ENCODE results near the gene PANK2.

The PANK2 gene

DNA sequence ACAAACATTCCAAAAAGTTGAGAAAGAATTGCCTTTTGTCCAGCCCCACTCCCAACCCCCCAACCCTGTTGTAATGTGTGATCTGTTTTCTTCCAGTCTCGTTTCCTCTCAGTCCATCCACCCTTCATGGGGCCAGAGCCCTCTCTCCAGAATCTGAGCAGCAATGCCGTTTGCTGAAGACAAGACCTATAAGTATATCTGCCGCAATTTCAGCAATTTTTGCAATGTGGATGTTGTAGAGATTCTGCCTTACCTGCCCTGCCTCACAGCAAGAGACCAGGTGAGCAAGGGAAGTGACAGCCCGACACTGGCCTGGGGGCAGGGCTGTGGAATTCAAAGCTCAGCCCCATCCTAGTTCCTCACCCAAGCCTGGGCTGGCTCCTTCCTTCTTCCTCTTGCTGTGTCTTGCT, 34.7 kb upstream of the PANK2 start:
- peaks cover 16 to 34% of the 10 kb centered on the region in 2 donors for H3K36me3 ChIP-seq (ENCODE audit: control insufficient read depth in 1 of 2, insufficient read depth in 2 of 2, low read length in 2 of 2)
- H3K27ac ChIP-seq (ENCODE audit: low read depth, low read length), result no peak overlapping the region
- no peaks in the 10 kb centered on the region for H3K27me3 ChIP-seq (ENCODE audit: control insufficient read depth in 1 of 2, insufficient read depth in 2 of 2, low read length in 2 of 2)
- H3K9ac ChIP-seq (ENCODE audit: low read depth in 1 of 2, low read length in 2 of 2), result no peak overlapping the region
- H3K4me3 ChIP-seq (ENCODE audit: low read depth in 1 of 2, low read length in 2 of 2), result no peak overlapping the region
- H3K9me3 ChIP-seq (ENCODE audit: control insufficient read depth in 1 of 2, low read length in 2 of 2), result no peaks in the 10 kb centered on the region
- H3K4me1 ChIP-seq (ENCODE audit: control insufficient read depth in 1 of 2, insufficient read depth in 2 of 2, low read length in 2 of 2), result peaks cover 5 to 8% of the 10 kb centered on the region in 2 donors

DNA sequence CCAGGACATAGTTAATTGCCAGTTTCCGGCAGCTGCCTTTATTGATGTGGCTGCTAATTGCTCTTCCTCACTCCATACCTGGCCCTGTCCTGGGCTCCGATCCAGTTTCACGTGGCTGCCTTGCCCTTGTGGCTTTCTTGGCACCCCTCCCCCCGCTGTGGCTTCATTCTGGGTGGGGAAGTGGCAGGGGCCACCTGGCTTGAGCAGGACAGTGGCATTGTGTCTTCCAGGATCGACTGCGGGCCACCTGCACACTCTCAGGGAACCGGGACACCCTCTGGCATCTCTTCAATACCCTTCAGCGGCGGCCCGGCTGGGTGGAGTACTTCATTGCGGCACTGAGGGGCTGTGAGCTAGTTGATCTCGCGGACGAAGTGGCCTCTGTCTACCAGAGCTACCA, 31.8 kb upstream of the PANK2 start:
- Histone ChIP-seq H3K36me3 (ENCODE audit: control insufficient read depth in 1 of 2, insufficient read depth in 2 of 2, low read length in 2 of 2) (peaks cover 29 to 51% of the 10 kb centered on the region in 2 donors), H3K27ac (ENCODE audit: low read depth, low read length) (no peak overlapping the region), H3K9me3 (ENCODE audit: control insufficient read depth in 1 of 2, low read length in 2 of 2) (no peaks in the 10 kb centered on the region), H3K4me1 (ENCODE audit: control insufficient read depth in 1 of 2, insufficient read depth in 2 of 2, low read length in 2 of 2) (peaks cover 5 to 8% of the 10 kb centered on the region in 2 donors), H3K4me3 (ENCODE audit: low read depth in 1 of 2, low read length in 2 of 2) (no peak overlapping the region), H3K27me3 (ENCODE audit: control insufficient read depth in 1 of 2, insufficient read depth in 2 of 2, low read length in 2 of 2) (no peaks in the 10 kb centered on the region), H3K9ac (ENCODE audit: low read depth in 1 of 2, low read length in 2 of 2) (no peak overlapping the region)

DNA sequence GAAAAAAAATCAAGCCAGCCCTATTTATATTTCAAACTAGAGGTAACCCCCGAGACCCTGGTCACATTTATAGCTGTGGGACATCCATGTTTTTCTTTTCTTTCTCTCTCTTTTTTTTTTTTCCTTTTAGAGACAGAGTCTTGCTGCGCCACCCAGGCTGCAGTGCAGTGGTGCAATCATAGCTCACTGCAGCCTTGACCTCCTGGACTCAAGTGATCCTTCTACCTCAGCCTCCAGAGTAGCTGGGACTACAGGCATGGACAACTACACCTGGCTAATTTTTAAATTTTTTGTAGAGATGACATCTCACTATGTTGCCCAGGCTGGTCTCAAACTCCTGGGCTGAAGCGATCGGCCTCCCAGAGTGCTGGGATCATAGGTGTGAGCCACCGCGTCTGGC, 30.5 kb upstream of the PANK2 start:
- H3K36me3 ChIP-seq (ENCODE audit: control insufficient read depth in 1 of 2, insufficient read depth in 2 of 2, low read length in 2 of 2), result peaks cover 41 to 64% of the 10 kb centered on the region in 2 donors
- no peak overlapping the region for H3K27ac ChIP-seq (ENCODE audit: low read depth, low read length)
- peaks cover 5 to 8% of the 10 kb centered on the region in 2 donors for H3K4me1 ChIP-seq (ENCODE audit: control insufficient read depth in 1 of 2, insufficient read depth in 2 of 2, low read length in 2 of 2)
- no peak overlapping the region for H3K4me3 ChIP-seq (ENCODE audit: low read depth in 1 of 2, low read length in 2 of 2)
- H3K9ac ChIP-seq (ENCODE audit: low read depth in 1 of 2, low read length in 2 of 2), result no peak overlapping the region
- no peaks in the 10 kb centered on the region for H3K9me3 ChIP-seq (ENCODE audit: control insufficient read depth in 1 of 2, low read length in 2 of 2)
- no peaks in the 10 kb centered on the region for H3K27me3 ChIP-seq (ENCODE audit: control insufficient read depth in 1 of 2, insufficient read depth in 2 of 2, low read length in 2 of 2)

DNA sequence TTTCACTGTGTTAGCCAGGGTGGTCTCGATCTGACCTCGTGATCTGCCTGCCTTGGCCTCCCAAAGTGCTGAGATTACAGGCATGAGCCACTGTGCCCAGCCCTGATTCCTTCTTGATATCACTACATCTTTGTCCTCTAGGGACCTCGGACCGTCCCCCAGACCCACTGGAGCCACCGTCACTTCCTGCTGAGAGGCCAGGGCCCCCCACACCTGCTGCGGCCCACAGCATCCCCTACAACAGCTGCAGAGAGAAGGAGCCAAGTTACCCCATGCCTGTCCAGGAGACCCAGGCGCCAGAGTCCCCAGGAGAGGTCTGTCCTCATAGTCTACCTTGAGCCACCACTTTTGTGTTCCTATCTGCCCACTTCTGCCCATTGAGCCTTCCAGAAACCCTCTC, 28.0 kb upstream of the PANK2 start:
- peaks cover 5% of the 10 kb centered on the region in 2 donors for H3K4me1 ChIP-seq (ENCODE audit: control insufficient read depth in 1 of 2, insufficient read depth in 2 of 2, low read length in 2 of 2)
- H3K9ac ChIP-seq (ENCODE audit: low read depth in 1 of 2, low read length in 2 of 2), result no peak overlapping the region
- H3K4me3 ChIP-seq (ENCODE audit: low read depth in 1 of 2, low read length in 2 of 2), result no peak overlapping the region
- no peaks in the 10 kb centered on the region for H3K9me3 ChIP-seq (ENCODE audit: control insufficient read depth in 1 of 2, low read length in 2 of 2)
- H3K36me3 ChIP-seq (ENCODE audit: control insufficient read depth in 1 of 2, insufficient read depth in 2 of 2, low read length in 2 of 2), result peaks cover 57 to 79% of the 10 kb centered on the region in 2 donors
- H3K27me3 ChIP-seq (ENCODE audit: control insufficient read depth in 1 of 2, insufficient read depth in 2 of 2, low read length in 2 of 2), result no peaks in the 10 kb centered on the region
- no peak overlapping the region for H3K27ac ChIP-seq (ENCODE audit: low read depth, low read length)

DNA sequence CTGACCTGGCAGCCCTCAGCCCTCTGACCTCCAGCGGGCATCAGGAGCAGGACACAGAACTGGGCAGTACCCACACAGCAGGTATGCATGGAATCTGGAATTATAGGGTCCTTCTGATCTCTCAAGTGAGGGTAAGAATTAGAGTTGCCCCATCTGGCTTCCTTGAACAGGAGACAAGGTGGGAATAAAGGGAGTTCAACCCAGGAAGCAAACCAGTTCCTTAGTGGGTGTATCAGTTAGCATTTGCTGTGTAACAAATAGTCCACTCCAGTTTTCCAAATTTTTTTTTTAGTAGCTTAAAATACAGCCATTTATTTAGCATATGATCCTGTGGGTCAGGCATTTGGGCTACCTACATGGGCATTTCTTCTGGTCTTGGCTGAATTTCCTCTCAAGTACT, 26.9 kb upstream of the PANK2 start:
- H3K9ac ChIP-seq (ENCODE audit: low read depth in 1 of 2, low read length in 2 of 2), result no peak overlapping the region
- no peak overlapping the region for H3K27ac ChIP-seq (ENCODE audit: low read depth, low read length)
- H3K27me3 ChIP-seq (ENCODE audit: control insufficient read depth in 1 of 2, insufficient read depth in 2 of 2, low read length in 2 of 2), result no peaks in the 10 kb centered on the region
- no peak overlapping the region for H3K4me3 ChIP-seq (ENCODE audit: low read depth in 1 of 2, low read length in 2 of 2)
- peaks cover 58 to 83% of the 10 kb centered on the region in 2 donors for H3K36me3 ChIP-seq (ENCODE audit: control insufficient read depth in 1 of 2, insufficient read depth in 2 of 2, low read length in 2 of 2)
- no peaks in the 10 kb centered on the region for H3K9me3 ChIP-seq (ENCODE audit: control insufficient read depth in 1 of 2, low read length in 2 of 2)
- H3K4me1 ChIP-seq (ENCODE audit: control insufficient read depth in 1 of 2, insufficient read depth in 2 of 2, low read length in 2 of 2), result peaks cover under 1 to 5% of the 10 kb centered on the region in 2 donors

DNA sequence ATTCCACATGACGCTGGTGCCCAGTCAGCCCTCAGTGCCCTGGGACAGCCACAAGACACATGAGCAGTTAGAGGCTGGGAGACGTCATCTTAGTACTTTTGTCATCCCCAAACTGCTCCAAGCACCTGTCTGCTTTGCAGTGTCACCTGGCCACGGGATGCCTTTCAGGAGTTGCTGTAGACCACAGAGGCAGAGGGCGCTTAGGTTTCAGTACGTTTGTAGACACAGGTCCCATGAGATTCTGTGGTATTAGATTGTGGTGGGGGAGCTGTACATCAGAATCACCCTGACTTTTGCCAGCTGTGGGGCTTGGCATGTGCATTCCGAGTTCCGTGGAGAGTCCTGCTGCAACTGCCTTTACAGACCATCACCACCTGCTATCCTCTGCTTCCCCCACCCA, 25.9 kb upstream of the PANK2 start:
- Histone ChIP-seq H3K27ac (ENCODE audit: low read depth, low read length) (no peak overlapping the region), H3K9me3 (ENCODE audit: control insufficient read depth in 1 of 2, low read length in 2 of 2) (no peaks in the 10 kb centered on the region), H3K27me3 (ENCODE audit: control insufficient read depth in 1 of 2, insufficient read depth in 2 of 2, low read length in 2 of 2) (no peaks in the 10 kb centered on the region), H3K4me3 (ENCODE audit: low read depth in 1 of 2, low read length in 2 of 2) (no peak overlapping the region), H3K36me3 (ENCODE audit: control insufficient read depth in 1 of 2, insufficient read depth in 2 of 2, low read length in 2 of 2) (peaks cover 53 to 80% of the 10 kb centered on the region in 2 donors), H3K4me1 (ENCODE audit: control insufficient read depth in 1 of 2, insufficient read depth in 2 of 2, low read length in 2 of 2) (no peaks in the 10 kb centered on the region), H3K9ac (ENCODE audit: low read depth in 1 of 2, low read length in 2 of 2) (no peak overlapping the region)

DNA sequence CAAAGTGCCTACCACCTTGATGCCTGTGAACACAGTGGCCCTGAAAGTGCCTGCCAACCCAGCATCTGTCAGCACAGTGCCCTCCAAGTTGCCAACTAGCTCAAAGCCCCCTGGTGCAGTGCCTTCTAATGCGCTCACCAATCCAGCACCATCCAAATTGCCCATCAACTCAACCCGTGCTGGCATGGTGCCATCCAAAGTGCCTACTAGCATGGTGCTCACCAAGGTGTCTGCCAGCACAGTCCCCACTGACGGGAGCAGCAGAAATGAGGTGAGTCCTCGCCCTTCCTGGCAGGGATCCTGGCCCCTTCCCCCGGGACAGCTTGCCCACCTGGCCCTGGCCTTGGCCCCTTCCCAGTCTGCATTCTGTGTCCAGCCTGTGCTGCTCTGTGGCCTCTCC, 24.7 kb upstream of the PANK2 start:
- no peaks in the 10 kb centered on the region for H3K9me3 ChIP-seq (ENCODE audit: control insufficient read depth in 1 of 2, low read length in 2 of 2)

DNA sequence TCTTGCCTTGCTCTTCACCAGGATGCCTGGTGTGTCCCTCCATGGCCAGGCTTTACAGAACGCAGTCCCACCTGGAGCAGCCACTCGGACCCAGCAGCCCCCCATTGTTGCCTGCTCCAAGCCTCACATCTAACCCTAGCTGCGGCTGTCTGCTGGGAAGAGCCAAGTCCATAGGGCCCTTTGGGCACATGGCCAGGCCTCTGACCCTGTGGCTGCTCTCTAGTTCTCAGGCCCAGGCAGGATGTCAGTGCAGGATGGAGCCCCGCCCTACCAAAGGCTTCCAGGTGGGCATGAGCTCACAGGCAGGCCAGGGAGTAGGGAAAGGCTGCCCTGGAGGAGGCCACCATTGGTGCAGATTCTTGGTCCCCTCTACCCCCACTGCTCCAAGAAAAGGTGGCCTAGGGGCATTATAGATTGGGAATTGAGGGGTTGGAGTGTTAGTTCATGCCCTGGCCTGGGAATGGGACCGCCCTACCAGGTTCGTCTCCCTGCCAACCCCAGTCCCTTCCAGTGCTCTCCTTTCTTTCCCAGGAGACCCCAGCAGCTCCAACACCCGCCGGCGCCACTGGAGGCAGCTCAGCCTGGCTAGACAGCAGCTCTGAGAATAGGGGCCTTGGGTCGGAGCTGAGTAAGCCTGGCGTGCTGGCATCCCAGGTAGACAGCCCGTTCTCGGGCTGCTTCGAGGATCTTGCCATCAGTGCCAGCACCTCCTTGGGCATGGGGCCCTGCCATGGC, 23.9 kb upstream of the PANK2 start:
- H3K4me1 ChIP-seq (ENCODE audit: control insufficient read depth in 1 of 2, insufficient read depth in 2 of 2, low read length in 2 of 2), result peaks cover 3 to 7% of the 10 kb centered on the region in 2 donors
- H3K9ac ChIP-seq (ENCODE audit: low read depth in 1 of 2, low read length in 2 of 2), result no peak overlapping the region
- H3K4me3 ChIP-seq (ENCODE audit: low read depth in 1 of 2, low read length in 2 of 2), result no peak overlapping the region
- peaks cover 53 to 71% of the 10 kb centered on the region in 2 donors for H3K36me3 ChIP-seq (ENCODE audit: control insufficient read depth in 1 of 2, insufficient read depth in 2 of 2, low read length in 2 of 2)
- no peaks in the 10 kb centered on the region for H3K27me3 ChIP-seq (ENCODE audit: control insufficient read depth in 1 of 2, insufficient read depth in 2 of 2, low read length in 2 of 2)
- H3K9me3 ChIP-seq (ENCODE audit: control insufficient read depth in 1 of 2, low read length in 2 of 2), result no peaks in the 10 kb centered on the region
- no peak overlapping the region for H3K27ac ChIP-seq (ENCODE audit: low read depth, low read length)

More for the DNA sequence above, 24.7 kb upstream of the PANK2 start:
- no peak overlapping the region for H3K4me3 ChIP-seq (ENCODE audit: low read depth in 1 of 2, low read length in 2 of 2)
- no peak overlapping the region for H3K9ac ChIP-seq (ENCODE audit: low read depth in 1 of 2, low read length in 2 of 2)
- H3K27ac ChIP-seq (ENCODE audit: low read depth, low read length), result no peak overlapping the region
- H3K4me1 ChIP-seq (ENCODE audit: control insufficient read depth in 1 of 2, insufficient read depth in 2 of 2, low read length in 2 of 2), result no peaks in the 10 kb centered on the region
- H3K36me3 ChIP-seq (ENCODE audit: control insufficient read depth in 1 of 2, insufficient read depth in 2 of 2, low read length in 2 of 2), result peaks cover 53 to 72% of the 10 kb centered on the region in 2 donors
- H3K27me3 ChIP-seq (ENCODE audit: control insufficient read depth in 1 of 2, insufficient read depth in 2 of 2, low read length in 2 of 2), result no peaks in the 10 kb centered on the region

DNA sequence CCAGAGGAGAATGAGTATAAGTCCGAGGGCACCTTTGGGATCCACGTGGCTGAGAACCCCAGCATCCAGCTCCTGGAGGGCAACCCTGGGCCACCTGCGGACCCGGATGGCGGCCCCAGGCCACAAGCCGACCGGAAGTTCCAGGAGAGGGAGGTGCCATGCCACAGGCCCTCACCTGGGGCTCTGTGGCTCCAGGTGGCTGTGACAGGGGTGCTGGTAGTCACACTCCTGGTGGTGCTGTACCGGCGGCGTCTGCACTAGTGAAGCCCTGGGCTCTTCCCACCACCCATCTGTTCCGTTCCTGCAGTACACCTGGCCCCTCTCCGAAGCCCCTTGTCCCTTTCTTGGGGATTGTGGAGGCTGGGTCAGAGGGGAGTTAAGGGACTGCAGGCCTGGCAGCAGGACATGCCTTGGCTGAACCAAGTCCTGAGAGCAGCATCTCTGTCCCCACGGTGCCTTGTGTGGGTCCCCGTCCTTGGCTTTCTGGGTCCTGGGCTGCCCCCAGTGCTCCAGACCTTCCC, 23.2 kb upstream of the PANK2 start:
- no peaks in the 10 kb centered on the region for H3K9me3 ChIP-seq (ENCODE audit: control insufficient read depth in 1 of 2, low read length in 2 of 2)
- no peak overlapping the region for H3K27ac ChIP-seq (ENCODE audit: low read depth, low read length)
- peaks cover 3 to 7% of the 10 kb centered on the region in 2 donors for H3K4me1 ChIP-seq (ENCODE audit: control insufficient read depth in 1 of 2, insufficient read depth in 2 of 2, low read length in 2 of 2)
- H3K36me3 ChIP-seq (ENCODE audit: control insufficient read depth in 1 of 2, insufficient read depth in 2 of 2, low read length in 2 of 2), result peaks cover 53 to 71% of the 10 kb centered on the region in 2 donors
- no peak overlapping the region for H3K9ac ChIP-seq (ENCODE audit: low read depth in 1 of 2, low read length in 2 of 2)
- H3K4me3 ChIP-seq (ENCODE audit: low read depth in 1 of 2, low read length in 2 of 2), result no peak overlapping the region
- no peaks in the 10 kb centered on the region for H3K27me3 ChIP-seq (ENCODE audit: control insufficient read depth in 1 of 2, insufficient read depth in 2 of 2, low read length in 2 of 2)

DNA sequence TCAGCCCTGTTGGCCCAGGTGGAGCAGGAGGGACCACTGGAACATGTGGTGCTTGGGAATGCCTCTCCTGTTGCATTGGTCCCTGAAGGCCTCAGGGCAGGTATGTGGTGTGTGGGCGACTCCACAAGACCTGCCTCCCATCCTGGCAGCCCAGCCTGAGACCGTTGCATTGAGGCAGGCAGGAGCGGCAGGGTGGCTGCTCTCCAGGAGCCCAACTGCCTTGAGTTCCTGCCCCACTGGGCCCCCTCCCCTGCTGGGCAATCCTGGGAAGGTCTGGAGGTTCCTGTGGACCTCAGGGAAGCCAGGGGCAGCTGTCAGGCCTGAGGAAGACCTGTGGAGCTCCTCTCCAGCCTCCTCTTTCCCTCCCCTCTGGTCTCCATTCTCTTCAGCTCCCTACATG, 22.7 kb upstream of the PANK2 start:
- Histone ChIP-seq H3K27ac (ENCODE audit: low read depth, low read length) (no peak overlapping the region), H3K4me1 (ENCODE audit: control insufficient read depth in 1 of 2, insufficient read depth in 2 of 2, low read length in 2 of 2) (peaks cover 3 to 7% of the 10 kb centered on the region in 2 donors), H3K9me3 (ENCODE audit: control insufficient read depth in 1 of 2, low read length in 2 of 2) (no peaks in the 10 kb centered on the region), H3K9ac (ENCODE audit: low read depth in 1 of 2, low read length in 2 of 2) (no peak overlapping the region), H3K36me3 (ENCODE audit: control insufficient read depth in 1 of 2, insufficient read depth in 2 of 2, low read length in 2 of 2) (peaks cover 49 to 71% of the 10 kb centered on the region in 2 donors), H3K4me3 (ENCODE audit: low read depth in 1 of 2, low read length in 2 of 2) (no peak overlapping the region), H3K27me3 (ENCODE audit: control insufficient read depth in 1 of 2, insufficient read depth in 2 of 2, low read length in 2 of 2) (no peaks in the 10 kb centered on the region)

All from duodenal mucosa (tissue), 2 donors.